Germinal center (tissue), 1 donor: ENCODE data around the gene RAP1GAP2.

Experiments
- DNase-seq: peaks from one replicate; pipeline ENCODE4 v3.0.0; 2012; ENCODE audit warnings: mixed read lengths, low spot score

The RAP1GAP2 gene

GRCh38 chr17:2911755-2912111 is 115.5 kb downstream of the RAP1GAP2 start:
- no peak for DNase-seq

GRCh38 chr17:2912754-2913153 is 116.5 kb downstream of the RAP1GAP2 start:
- no peak for DNase-seq

- DNase-seq, result no peak
These were observed 120.2 kb downstream of the RAP1GAP2 start for GRCh38 chr17:2916461-2916860.

GRCh38 chr17:2921443-2921842 is 125.2 kb downstream of the RAP1GAP2 start:
- DNase-seq, result no peak

GRCh38 chr17:2924211-2924610 is 128.0 kb downstream of the RAP1GAP2 start:
- DNase-seq, result no peak

- no peak for DNase-seq
These were observed 128.8 kb downstream of the RAP1GAP2 start for GRCh38 chr17:2925011-2925410.

GRCh38 chr17:2926019-2926650 is 129.9 kb downstream of the RAP1GAP2 start:
- DNase-seq, result no peak

GRCh38 chr17:2928294-2928890 is 132.2 kb downstream of the RAP1GAP2 start:
- DNase-seq, result no peak

GRCh38 chr17:2929881-2930533 is 133.8 kb downstream of the RAP1GAP2 start:
- DNase-seq, result peak; percentile 51

GRCh38 chr17:2931876-2932275 is 135.6 kb downstream of the RAP1GAP2 start:
- no peak for DNase-seq

GRCh38 chr17:2932946-2933345 is 136.7 kb downstream of the RAP1GAP2 start:
- DNase-seq, result no peak

- DNase-seq, result no peak
These were observed 137.4 kb downstream of the RAP1GAP2 start for GRCh38 chr17:2933606-2934005.

GRCh38 chr17:2935632-2936031 is 139.4 kb downstream of the RAP1GAP2 start:
- DNase-seq, result no peak

- DNase-seq, result no peak
These were observed 140.1 kb downstream of the RAP1GAP2 start for GRCh38 chr17:2936351-2936750.

- no peak for DNase-seq
These were observed 140.6 kb downstream of the RAP1GAP2 start for GRCh38 chr17:2936771-2937321.

GRCh38 chr17:2937331-2938003 is 141.2 kb downstream of the RAP1GAP2 start:
- no peak for DNase-seq

- DNase-seq, result no peak
These were observed 143.6 kb downstream of the RAP1GAP2 start for GRCh38 chr17:2939714-2940351.

GRCh38 chr17:2940352-2940751 is 144.1 kb downstream of the RAP1GAP2 start:
- no peak for DNase-seq

GRCh38 chr17:2943981-2944380 is 147.7 kb downstream of the RAP1GAP2 start:
- DNase-seq, result no peak

GRCh38 chr17:2945299-2945698 is 149.1 kb downstream of the RAP1GAP2 start:
- DNase-seq, result no peak

- no peak for DNase-seq
These were observed 149.9 kb downstream of the RAP1GAP2 start for GRCh38 chr17:2946144-2946543.

GRCh38 chr17:2947588-2947950 is 151.3 kb downstream of the RAP1GAP2 start:
- DNase-seq, result no peak
